HepG2 (cell line): Measurements from ENCODE around the gene TTC31. TPM values are rescaled to one million over a fixed set of nuclear protein-coding genes. Genes with fewer than 3 reads are reported as not detected.

Source experiments
- AFF4 ChIP-seq: sonication (generic); formaldehyde crosslinking; IDR thresholded peaks from 2 replicates; pipeline ENCODE4 v1.4.0; 2020; ENCODE audit warnings: missing genetic modification reagents
- CBX2 ChIP-seq, 2 experiments: fragments of 200-600 bp in 1 of 2; sonication (generic); formaldehyde crosslinking in 1 of 2; IDR thresholded peaks; 2 replicates each; pipeline versions ENCODE4 v1.7.0 to v1.8.1; 2018 to 2022; ENCODE audit warnings: low read depth in 2 of 2, low read length in 1 of 2, mild to moderate bottlenecking in 1 of 2, missing genetic modification reagents in 1 of 2
- FOXK2 ChIP-seq: fragments of 450-650 bp; IDR thresholded peaks from 2 replicates; pipeline ENCODE4 v1.6.1; 2016
- KMT2B ChIP-seq: IDR thresholded peaks from 2 replicates; pipeline ENCODE4 v1.6.1; 2016; ENCODE audit warnings: missing genetic modification reagents, missing compliant biosample characterization
- PBX3 ChIP-seq: sonication (generic); formaldehyde crosslinking; IDR thresholded peaks from 2 replicates; pipeline ENCODE4 v1.8.1; 2023; ENCODE audit warnings: missing genetic modification reagents, inconsistent platforms, borderline replicate concordance
- PLRG1 ChIP-seq: fragments of 450-650 bp; conservative IDR thresholded peaks from 2 replicates; pipeline ENCODE4 v1.6.1; 2016
- PRDM15 ChIP-seq: sonication (generic); formaldehyde crosslinking; IDR thresholded peaks from 2 replicates; pipeline ENCODE4 v1.4.0; 2020; ENCODE audit warnings: missing genetic modification reagents
- RARG ChIP-seq: sonication (generic); formaldehyde crosslinking; IDR thresholded peaks from 2 replicates; pipeline ENCODE4 v1.4.0; 2020; ENCODE audit warnings: low read depth, mild to moderate bottlenecking, missing genetic modification reagents
- RORA ChIP-seq: sonication (generic); formaldehyde crosslinking; IDR thresholded peaks from 2 replicates; pipeline ENCODE4 v1.5.0; 2020; ENCODE audit warnings: mild to moderate bottlenecking, missing genetic modification reagents, moderate library complexity
- ZNF205 ChIP-seq: IDR thresholded peaks from 2 replicates; pipeline ENCODE4 v1.6.1; 2018; ENCODE audit warnings: missing biosample characterization, missing genetic modification reagents
- ZNF512B ChIP-seq: sonication (generic); formaldehyde crosslinking; IDR thresholded peaks from 2 replicates; pipeline ENCODE4 v1.5.1; 2020; ENCODE audit warnings: missing genetic modification reagents, mild to moderate bottlenecking, borderline replicate concordance
- ZNF749 ChIP-seq: sonication (generic); formaldehyde crosslinking; IDR thresholded peaks from 2 replicates; pipeline ENCODE4 v1.8.0; 2022; ENCODE audit warnings: mild to moderate bottlenecking, missing genetic modification reagents, moderate library complexity, borderline replicate concordance
- ZNF780A ChIP-seq: sonication (generic); formaldehyde crosslinking; IDR thresholded peaks from 2 replicates; pipeline ENCODE4 v1.8.0; 2022; ENCODE audit warnings: mild to moderate bottlenecking, missing genetic modification reagents, moderate library complexity
- polyA plus RNA-seq, 8 experiments: library from polyadenylated mRNA; depleted of rRNA in 3 of 8; stranded (reverse) in 7 of 8; unstranded in 1 of 8; fragments of >200 nt; fragmentation: Illumina TruSeq in 4 of 8; extraction: Trizol in 4 of 8; gene quantifications; 2 replicates each; pipeline versions ENCODE4 v1.2.1 to v1.2.3, GENCODE V29; 2011 to 2016; ENCODE audit warnings: low read depth in 4 of 8, missing spikeins in 1 of 8, mixed read lengths in 1 of 8; ENCODE audit not compliant: insufficient read depth in 1 of 8
- total RNA-seq, 5 experiments: library from RNA; depleted of rRNA; stranded (reverse); fragments of >200 nt; fragmentation: Illumina TruSeq; extraction: Trizol; gene quantifications; 2 replicates each; pipeline ENCODE4 v1.2.3, GENCODE V29; 2016; ENCODE audit warnings: low read depth in 1 of 5
- TF ChIP-seq, protein P1 (sequence below): sonication (generic); formaldehyde crosslinking; IDR thresholded peaks from 2 replicates; pipeline ENCODE4 v1.5.0; 2020; ENCODE audit warnings: mild to moderate bottlenecking, missing genetic modification reagents, borderline replicate concordance

Gene TTC31
- total and polyA plus RNA-seq, 2 of the 13 experiments (the other 11 are each of a cell fraction or from before 2014, with no cell fraction given): 28.3 to 39.5 TPM

- TF ChIP-seq AFF4: no peak
- TF ChIP-seq RARG (CRISPR knock-in tag): no peak
- TF ChIP-seq PLRG1: no peak
- TF ChIP-seq ZNF749 (CRISPR knock-in tag): peak; percentile 66; the same call in 1 of the 2 replicates
- no peak for TF ChIP-seq PRDM15 (CRISPR knock-in tag)
- no peak for TF ChIP-seq ZNF512B (CRISPR knock-in tag)
- no peak for TF ChIP-seq CBX2 (IDR thresholded peaks at IDR 0.05; ENCODE audit: low read depth, low read length)
- TF ChIP-seq CBX2 (CRISPR knock-in tag; IDR thresholded peaks at IDR 0.05; ENCODE audit: low read depth): no peak
- TF ChIP-seq KMT2B (CRISPR knock-in tag): 0 out of 2 replicates have a peak, but pooled peaks have one; percentile 33
- TF ChIP-seq ZNF205: no peak
- TF ChIP-seq, protein P1, sequence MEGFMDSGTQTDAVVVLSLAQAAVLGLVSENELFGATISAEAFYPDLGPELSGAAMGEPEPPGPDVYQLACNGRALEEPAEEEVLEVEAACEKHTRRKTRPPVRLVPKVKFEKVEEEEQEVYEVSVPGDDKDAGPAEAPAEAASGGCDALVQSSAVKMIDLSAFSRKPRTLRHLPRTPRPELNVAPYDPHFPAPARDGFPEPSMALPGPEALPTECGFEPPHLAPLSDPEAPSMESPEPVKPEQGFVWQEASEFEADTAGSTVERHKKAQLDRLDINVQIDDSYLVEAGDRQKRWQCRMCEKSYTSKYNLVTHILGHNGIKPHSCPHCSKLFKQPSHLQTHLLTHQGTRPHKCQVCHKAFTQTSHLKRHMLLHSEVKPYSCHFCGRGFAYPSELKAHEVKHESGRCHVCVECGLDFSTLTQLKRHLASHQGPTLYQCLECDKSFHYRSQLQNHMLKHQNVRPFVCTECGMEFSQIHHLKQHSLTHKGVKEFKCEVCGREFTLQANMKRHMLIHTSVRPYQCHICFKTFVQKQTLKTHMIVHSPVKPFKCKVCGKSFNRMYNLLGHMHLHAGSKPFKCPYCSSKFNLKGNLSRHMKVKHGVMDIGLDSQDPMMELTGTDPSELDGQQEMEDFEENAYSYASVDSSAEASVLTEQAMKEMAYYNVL (CRISPR knock-in tag): peak; percentile 66; the same call in 1 of the 2 replicates
- TF ChIP-seq FOXK2: no peak
- TF ChIP-seq PBX3: no peak
- TF ChIP-seq RORA (CRISPR knock-in tag): no peak; the same call in 1 of the 2 replicates
- TF ChIP-seq ZNF780A (CRISPR knock-in tag): no peak
Observed at GRCh38 chr2:74496997-74497776, 14.3 kb downstream of the TTC31 start (continued).
